Measurements from ENCODE around the gene MYO15A.

GRCh38 chr17:18074566-18075272 lies 33.8 kb upstream of the MYO15A start:
- TF ChIP-seq CTCF (IDR thresholded peaks at IDR 0.05; ENCODE audit: borderline replicate concordance, extremely low read depth, low read length, poor library complexity, severe bottlenecking) = no peak
- no peak for TF ChIP-seq EZH2 (IDR thresholded peaks at IDR 0.05; ENCODE audit: borderline replicate concordance, low read depth, low read length, severe bottlenecking)
